T-cell (primary cell): ENCODE results near the gene MCM9. TPM values are rescaled to one million over a fixed set of nuclear protein-coding genes. Genes with fewer than 3 reads are reported as not detected.

Source experiments
- ATAC-seq, 4 experiments: fragments of 200-7000 bp in 3 of 4; fragments of 150-1000 bp in 1 of 4; cut with Tn5 transposase; replicated peaks in 1 of 4; 1 replicate in 3 of 4; 2 replicates in 1 of 4; pipeline ENCODE4 v1.10.0; 2021; ENCODE audit warnings: moderate library complexity in 3 of 4, mild to moderate bottlenecking in 2 of 4, moderate number of reproducible peaks in 1 of 4
- CTCF ChIA-PET, 2 donors: fragments of 300-600 bp; sonication (Branson Sonifier 250); formaldehyde crosslinking; loops; one replicate each; lab custom pipeline; 2022; ENCODE audit warnings: antibody characterized with exemption in 2 of 2; lab: Charles Lee
- POLR2A ChIA-PET, 2 donors: fragments of 300-600 bp; sonication (Branson Sonifier 250); formaldehyde crosslinking; loops; one replicate each; lab custom pipeline; 2022; ENCODE audit warnings: antibody characterized with exemption in 2 of 2; lab: Charles Lee
- DNase-seq, 35 experiments: peaks; one replicate each; pipeline versions ENCODE4 v3.0.0 to v3.0.0-alpha.2; 2013 to 2023
- H3K27ac ChIP-seq: one replicate; pipeline ENCODE4 v1.5.1; 2013; ENCODE audit warnings: low read length
- H3K27me3 ChIP-seq, 2 experiments: replicated peaks in 1 of 2; 1 replicate in 1 of 2; 2 replicates in 1 of 2; pipeline versions ENCODE4 v1.6.1 to v1.7.0; 2013; ENCODE audit warnings: low read length in 1 of 2, mixed read lengths in 1 of 2; ENCODE audit not compliant: control insufficient read depth in 2 of 2, insufficient read depth in 2 of 2; ENCODE audit errors: extremely low read depth in 1 of 2
- H3K36me3 ChIP-seq, 2 donors: 1 replicate in 1 of 2; 2 replicates in 1 of 2; pipeline versions ENCODE4 v1.6.1 to v1.7.0; 2013; ENCODE audit warnings: low read length in 1 of 2; ENCODE audit not compliant: control insufficient read depth in 2 of 2, insufficient read depth in 1 of 2; ENCODE audit errors: extremely low read depth in 1 of 2
- H3K4me1 ChIP-seq, 2 experiments: 1 replicate in 1 of 2; 2 replicates in 1 of 2; pipeline versions ENCODE4 v1.6.1 to v1.7.0; 2013; ENCODE audit warnings: low read length in 2 of 2, mixed read lengths in 1 of 2; ENCODE audit not compliant: insufficient read depth in 2 of 2, control insufficient read depth in 1 of 2; ENCODE audit errors: extremely low read depth in 1 of 2
- H3K4me3 ChIP-seq, 2 donors: 1 replicate in 1 of 2; 2 replicates in 1 of 2; pipeline versions ENCODE4 v1.5.1 to v1.7.0; 2013; ENCODE audit warnings: mild to moderate bottlenecking in 2 of 2, low read length in 1 of 2, moderate library complexity in 1 of 2; ENCODE audit not compliant: control insufficient read depth in 1 of 2; ENCODE audit errors: extremely low read depth in 1 of 2
- H3K9me3 ChIP-seq: 2 replicates; pipeline ENCODE4 v1.7.0; 2013
- H3K27ac Mint-ChIP-seq, 2 donors: one replicate each; pipeline ENCODE4 v1.8.0; 2020 to 2021; ENCODE audit warnings: mild to moderate bottlenecking in 2 of 2, mixed read lengths in 2 of 2
- H3K27me3 Mint-ChIP-seq, 2 donors: one replicate each; pipeline ENCODE4 v1.8.0; 2021 to 2022; ENCODE audit warnings: mixed read lengths in 2 of 2
- H3K36me3 Mint-ChIP-seq: one replicate; pipeline ENCODE4 v1.8.0; 2021; ENCODE audit warnings: mixed read lengths
- H3K4me1 Mint-ChIP-seq, 3 donors: one replicate each; pipeline ENCODE4 v1.8.0; 2020 to 2022; ENCODE audit warnings: mixed read lengths in 3 of 3, mild to moderate bottlenecking in 1 of 3
- H3K4me3 Mint-ChIP-seq, 3 donors: one replicate each; pipeline ENCODE4 v1.8.0; 2020 to 2022; ENCODE audit warnings: mild to moderate bottlenecking in 3 of 3, mixed read lengths in 3 of 3, moderate library complexity in 3 of 3
- H3K9me3 Mint-ChIP-seq, 3 donors: one replicate each; pipeline ENCODE4 v1.8.0; 2020 to 2022; ENCODE audit warnings: mixed read lengths in 3 of 3
- WGBS: methylation state at CpG from one replicate; pipeline ENCODE4 v1.1.5; 2013; ENCODE audit warnings: missing lambda C conversion rate; ENCODE audit not compliant: insufficient coverage; 5-methylcytosine and 5-hydroxymethylcytosine counted together
- total RNA-seq, 35 experiments: library from RNA in 6 of 35; stranded (reverse) in 6 of 35; fragments of 120-200 nt in 1 of 35; gene quantifications; one replicate each; pipeline versions ENCODE4 v1.2.1 to v1.2.4 and lab custom pipeline; 2013 to 2026

MCM9 gene
- total RNA-seq, 5 donors from 2014 or later (not counting 1 experiment from before 2014, with no cell fraction given), result 27.9 to 34.8 (median 31.4) TPM

- 100% methylated on average over 1 of the region's 1 CpG for WGBS
- ChIA-PET POLR2A (no interaction called here), CTCF (no interaction called here)
- H3K27me3 Mint-ChIP-seq, result no peaks in the 10 kb centered on the region
- no peak overlapping the region for H3K4me3 Mint-ChIP-seq
- Histone ChIP-seq H3K36me3 (peaks cover 0 to 5% of the 10 kb centered on the region in 2 donors), H3K4me3 (no peak overlapping the region), H3K4me1 (peaks cover 0 to 2% of the 10 kb centered on the region in 2 experiments), H3K27ac (no peak overlapping the region), H3K27me3 (no peaks in the 10 kb centered on the region), H3K9me3 (no peaks in the 10 kb centered on the region)
- ATAC-seq (no peak), DNase-seq (no peak)
- peaks cover 3 to 23% (median 18%) of the 10 kb centered on the region in 3 donors for H3K9me3 Mint-ChIP-seq
- H3K27ac Mint-ChIP-seq, result no peak overlapping the region
- H3K4me1 Mint-ChIP-seq, result peaks cover 16 to 23% (median 16%) of the 10 kb centered on the region in 3 donors
- peaks cover 40% of the 10 kb centered on the region for H3K36me3 Mint-ChIP-seq
Measured at GRCh38 chr6:118939683-118940082, 4.7 kb upstream of the MCM9 start.

GRCh38 chr6:118935978-118936703 is 1.2 kb upstream of the MCM9 start:
- no peak overlapping the region for H3K27ac ChIP-seq
- peak overlapping the region; percentile 87 to 89 (median 87) for H3K4me3 Mint-ChIP-seq
- no peak overlapping the region for H3K4me3 ChIP-seq
- POLR2A ChIA-PET, result interaction anchor here in 1 of 2 donors (0.6 to 0.7 kb wide), 2 partner anchors 282 to 286 kb away, joined by 3 read pairs; no protein-coding TSS in a partner anchor
- DNase-seq, result no peak
- no CpG with 5 or more reads among the region's 3 CpGs for WGBS
- H3K9me3 ChIP-seq, result no peaks in the 10 kb centered on the region
- peaks cover 34% of the 10 kb centered on the region for H3K36me3 Mint-ChIP-seq
- H3K27ac Mint-ChIP-seq, result peak overlapping the region in 1 of 2 donors; percentile 88
- H3K27me3 ChIP-seq, result no peaks in the 10 kb centered on the region
- H3K27me3 Mint-ChIP-seq, result no peaks in the 10 kb centered on the region
- peaks cover 36 to 48% (median 39%) of the 10 kb centered on the region in 3 donors for H3K4me1 Mint-ChIP-seq
- H3K4me1 ChIP-seq, result peaks cover 2 to 7% of the 10 kb centered on the region in 2 experiments
- CTCF ChIA-PET, result interaction anchor here in 1 of 2 donors (0.8 to 1.2 kb wide), 2 partner anchors 42 to 46 kb away, joined by 3 to 4 read pairs; no protein-coding TSS in a partner anchor
- no peaks in the 10 kb centered on the region for H3K9me3 Mint-ChIP-seq
- no peak for ATAC-seq
- peaks cover 4 to 5% of the 10 kb centered on the region in 2 donors for H3K36me3 ChIP-seq

- peak overlapping the region; percentile 96 to 98 for H3K4me3 ChIP-seq
- peaks cover 36 to 48% (median 45%) of the 10 kb centered on the region in 3 donors for H3K4me1 Mint-ChIP-seq
- DNase-seq (no peak), ATAC-seq (no peak)
- H3K36me3 ChIP-seq, result peaks cover 0 to 10% of the 10 kb centered on the region in 2 donors
- H3K4me3 Mint-ChIP-seq, result peak overlapping the region; percentile 87 to 89 (median 87)
- POLR2A ChIA-PET, result interaction anchor here in 1 of 2 donors (0.5 to 0.7 kb wide), 3 partner anchors 29 to 285 kb away, joined by 3 to 5 read pairs (median 3); no protein-coding TSS in a partner anchor
- peaks cover 42% of the 10 kb centered on the region for H3K36me3 Mint-ChIP-seq
- peak overlapping the region; percentile 88 to 89 for H3K27ac Mint-ChIP-seq
- no peaks in the 10 kb centered on the region for H3K27me3 Mint-ChIP-seq
- H3K9me3 ChIP-seq, result no peaks in the 10 kb centered on the region
- 60% methylated on average over 1 of the region's 1 CpG for WGBS
- H3K9me3 Mint-ChIP-seq, result no peaks in the 10 kb centered on the region
- H3K27me3 ChIP-seq, result no peaks in the 10 kb centered on the region
- CTCF ChIA-PET, result interaction anchor here in 1 of 2 donors (0.6 to 1.2 kb wide), 4 partner anchors 41 to 139 kb away, joined by 3 to 4 read pairs (median 4); no protein-coding TSS in a partner anchor
- peaks cover 2 to 7% of the 10 kb centered on the region in 2 experiments for H3K4me1 ChIP-seq
- peak overlapping the region; percentile 68 for H3K27ac ChIP-seq
Measured at GRCh38 chr6:118935331-118935668, 341 bp upstream of the MCM9 start.

GRCh38 chr6:118933855-118934460 is 1.0 kb downstream of the MCM9 start:
- Mint-ChIP-seq H3K9me3 (no peaks in the 10 kb centered on the region), H3K27me3 (no peaks in the 10 kb centered on the region), H3K4me3 (peak overlapping the region; percentile 87 to 89 (median 87)), H3K36me3 (peaks cover 34% of the 10 kb centered on the region), H3K27ac (peak overlapping the region; percentile 68 to 88), H3K4me1 (peaks cover 36 to 48% (median 47%) of the 10 kb centered on the region in 3 donors)
- Histone ChIP-seq H3K4me3 (peak overlapping the region; percentile 32 to 98), H3K9me3 (no peaks in the 10 kb centered on the region), H3K27ac (no peak overlapping the region), H3K36me3 (peaks cover 0 to 14% of the 10 kb centered on the region in 2 donors), H3K27me3 (no peaks in the 10 kb centered on the region), H3K4me1 (peaks cover 2 to 7% of the 10 kb centered on the region in 2 experiments)
- DNase-seq, result no peak
- POLR2A ChIA-PET, result no interaction called here
- WGBS, result 0% methylated on average over 3 of the region's 8 CpGs
- CTCF ChIA-PET, result interaction anchor here (0.6 to 1.1 kb wide), 4 partner anchors 36 to 1485 kb away, joined by 3 to 10 read pairs (median 4); partner anchors contain the start of gene CEP85L (in 1 of the 2)
- no peak for ATAC-seq

GRCh38 chr6:118932421-118932820 is 2.5 kb downstream of the MCM9 start:
- Mint-ChIP-seq H3K4me3 (peak overlapping the region in 1 of 3 donors; percentile 89), H3K27me3 (no peaks in the 10 kb centered on the region), H3K4me1 (peaks cover 40 to 47% (median 47%) of the 10 kb centered on the region in 3 donors), H3K36me3 (peaks cover 26% of the 10 kb centered on the region), H3K9me3 (no peaks in the 10 kb centered on the region), H3K27ac (no peak overlapping the region)
- ChIA-PET POLR2A (no interaction called here), CTCF (no interaction called here)
- Histone ChIP-seq H3K9me3 (no peaks in the 10 kb centered on the region), H3K36me3 (peaks cover 0 to 17% of the 10 kb centered on the region in 2 donors), H3K4me1 (peaks cover 2 to 7% of the 10 kb centered on the region in 2 experiments), H3K4me3 (no peak overlapping the region), H3K27ac (no peak overlapping the region), H3K27me3 (no peaks in the 10 kb centered on the region)
- DNase-seq (no peak), ATAC-seq (no peak)
- WGBS, result no CpG with 5 or more reads among the region's 2 CpGs

- WGBS, result 100% methylated on average over 2 of the region's 5 CpGs
- Mint-ChIP-seq H3K27me3 (no peaks in the 10 kb centered on the region), H3K4me1 (peaks cover 37 to 44% (median 43%) of the 10 kb centered on the region in 3 donors), H3K9me3 (no peaks in the 10 kb centered on the region), H3K36me3 (peaks cover 27% of the 10 kb centered on the region), H3K27ac (no peak overlapping the region), H3K4me3 (no peak overlapping the region)
- no peak overlapping the region for H3K4me3 ChIP-seq
- POLR2A ChIA-PET, result no interaction called here
- CTCF ChIA-PET, result no interaction called here
- no peaks in the 10 kb centered on the region for H3K27me3 ChIP-seq
- no peaks in the 10 kb centered on the region for H3K9me3 ChIP-seq
- H3K27ac ChIP-seq, result no peak overlapping the region
- no peak for DNase-seq
- no peak for ATAC-seq
- H3K36me3 ChIP-seq, result peaks cover 0 to 20% of the 10 kb centered on the region in 2 donors
- H3K4me1 ChIP-seq, result peaks cover 2 to 7% of the 10 kb centered on the region in 2 experiments
Measured at GRCh38 chr6:118931436-118931835, 3.5 kb downstream of the MCM9 start.
